Stimulated activated CD4-positive, alpha-beta T cell treated with anti-CD3 and anti-CD28 coated beads, Interleukin-4, amount 100 ng/mL, for 48 hours (primary cell): ENCODE results near the gene RBM19.
"Not testable (repeated sequence)": the region's sequence is repeated elsewhere in the genome, so short reads cannot be mapped to it uniquely, and the experiment has no call there.

ENCODE experiments used
- DNase-seq, 2 donors: peaks; one replicate each; pipeline ENCODE4 v3.0.0-alpha.2; 2020; ENCODE audit warnings: low read depth in 2 of 2

Gene RBM19

DNA sequence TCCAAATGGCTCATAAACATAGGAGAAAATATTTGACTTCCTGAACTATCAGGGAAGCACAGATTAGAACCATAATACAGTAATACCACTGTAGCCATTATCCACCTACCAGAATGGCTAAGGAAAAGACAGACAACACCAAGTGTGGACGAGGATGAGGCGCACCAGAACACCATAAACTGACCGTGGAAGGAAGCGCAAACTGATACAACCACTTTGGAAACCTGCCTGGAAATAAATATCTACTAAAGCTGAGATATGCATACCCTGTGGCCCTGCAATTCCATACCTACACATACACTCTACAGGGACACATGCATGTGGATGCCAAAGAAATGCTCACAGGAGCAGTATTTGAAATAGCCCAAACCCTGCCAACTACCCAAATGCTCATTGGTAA is 60.3 kb downstream of the RBM19 start:
- no peak for DNase-seq

DNA sequence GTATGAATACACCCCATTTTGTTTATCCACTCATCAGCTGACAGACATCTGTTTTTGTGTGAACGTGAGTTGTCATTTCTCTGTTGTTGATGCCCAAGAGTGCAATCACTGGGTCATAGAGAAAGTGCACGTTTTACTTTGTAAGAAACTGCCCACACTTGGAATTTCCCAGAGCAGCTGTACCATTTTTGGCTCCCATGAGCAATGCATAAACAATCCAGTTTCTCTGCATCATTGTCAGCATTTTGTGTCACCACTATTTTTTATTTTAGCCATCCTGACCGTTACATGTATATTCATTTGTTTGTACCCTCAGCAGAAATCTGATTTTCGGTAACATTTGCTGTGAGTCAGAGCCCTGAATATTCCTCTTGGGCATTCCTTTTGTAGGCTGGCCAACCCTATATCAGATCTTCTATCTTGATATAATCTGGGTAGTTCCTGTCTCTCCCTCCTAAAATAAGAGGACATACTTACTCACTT is 62.7 kb downstream of the RBM19 start:
- DNase-seq = no peak

DNA sequence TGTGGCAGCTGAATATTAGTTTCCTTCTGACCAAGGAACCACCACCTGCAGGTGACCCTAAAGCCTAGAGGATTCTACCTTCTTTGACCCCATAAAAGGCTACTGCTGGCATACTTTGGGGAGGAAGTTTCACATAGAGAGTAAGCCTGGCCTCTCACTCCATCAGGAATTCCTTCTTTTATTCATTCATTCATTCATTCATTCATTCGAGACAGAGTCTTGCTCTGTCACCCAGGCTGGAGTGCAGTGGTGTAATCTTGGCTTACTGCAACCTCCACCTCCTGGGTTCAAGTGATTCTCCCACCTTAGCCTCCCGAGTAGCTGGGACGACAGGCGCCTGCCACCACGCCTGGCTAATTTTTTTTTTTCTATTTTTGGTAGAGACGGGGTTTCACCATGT is 64.8 kb downstream of the RBM19 start:
- not testable (repeated sequence) for DNase-seq

DNA sequence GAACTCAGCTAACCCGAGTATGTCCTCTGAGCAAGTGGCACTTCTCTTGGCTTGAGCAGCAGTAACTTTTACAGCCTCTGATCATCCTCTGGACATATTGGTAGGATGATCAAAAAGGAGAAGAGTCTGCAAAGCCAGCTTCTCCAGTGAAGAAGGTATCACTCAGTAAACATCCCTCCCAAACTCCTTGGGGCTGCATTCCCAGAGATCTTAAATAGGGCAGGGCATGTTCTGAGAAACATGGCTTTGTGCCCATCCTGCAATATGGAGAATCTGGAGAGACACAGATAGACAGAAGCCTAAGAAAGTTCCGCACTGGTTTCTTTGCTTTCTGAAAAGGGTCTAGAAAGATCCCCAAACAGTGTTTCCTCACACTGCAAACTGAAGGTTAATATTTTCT is 65.4 kb downstream of the RBM19 start:
- no peak for DNase-seq

DNA sequence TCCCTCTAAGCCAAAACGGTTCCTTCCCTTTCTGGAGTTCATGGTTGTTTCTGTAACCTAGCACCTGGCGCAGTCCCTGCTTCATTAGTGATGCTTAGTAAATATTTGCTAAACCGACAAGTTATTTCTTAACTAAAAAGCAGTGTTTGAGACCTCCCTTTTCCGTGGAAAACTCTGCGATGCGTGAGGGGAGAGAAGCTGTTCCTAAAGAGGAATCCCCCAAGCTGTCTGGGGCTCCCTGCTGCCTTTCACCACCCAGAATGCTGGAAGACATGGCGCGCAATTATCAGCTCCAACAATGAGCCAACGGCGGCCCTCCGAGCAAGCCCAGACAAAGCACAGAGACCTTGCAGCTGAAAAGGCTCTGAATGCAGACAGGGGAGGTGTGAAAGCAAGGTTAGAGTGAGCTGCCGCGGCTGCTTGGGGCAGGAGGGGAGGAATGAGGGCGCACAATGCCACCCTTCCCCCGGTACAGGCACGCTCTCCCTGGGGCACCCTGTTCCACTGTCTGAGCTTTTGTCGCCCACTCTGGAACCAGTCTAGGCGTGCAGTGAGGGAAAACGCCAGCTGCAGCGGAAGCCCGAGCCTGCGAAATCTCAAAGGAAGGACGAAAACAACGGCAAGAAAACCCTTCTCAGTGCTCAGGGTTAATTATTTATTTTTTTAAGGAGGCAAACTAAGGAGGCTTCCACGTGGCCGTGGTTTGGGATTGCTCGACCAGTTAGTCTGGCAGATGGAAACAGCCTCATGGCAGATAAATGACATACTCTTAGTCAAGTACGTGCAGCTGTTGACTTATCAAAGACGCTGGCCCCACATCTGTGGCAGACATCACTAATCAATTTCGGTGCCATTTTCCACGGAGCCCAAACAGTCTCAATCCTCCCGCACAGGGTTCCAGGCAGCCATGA is 66.3 kb downstream of the RBM19 start:
- DNase-seq = no peak

DNA sequence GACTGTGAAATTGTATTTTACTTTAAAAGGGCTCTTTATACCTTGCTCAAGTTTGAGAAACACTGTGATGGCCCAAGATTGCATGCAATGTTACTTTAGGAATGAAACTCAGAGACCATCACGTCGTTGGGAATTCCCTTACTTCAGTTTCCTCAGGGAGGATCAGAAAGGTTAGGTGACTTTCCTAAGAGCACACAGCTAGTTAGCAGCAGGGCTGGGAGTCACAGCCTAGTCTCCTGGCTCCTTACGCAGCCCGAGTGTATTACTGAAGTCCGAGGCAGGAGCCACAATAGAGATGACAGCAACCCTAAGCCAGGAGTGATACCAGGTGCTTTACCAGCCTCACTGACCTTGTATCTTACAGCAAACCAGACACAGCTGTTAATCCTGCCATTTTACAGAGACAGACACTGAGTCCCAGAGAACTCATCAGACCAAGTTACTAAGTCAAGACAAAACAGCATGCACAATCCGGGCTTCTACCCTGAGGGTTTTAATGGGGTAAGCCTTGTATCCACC is 67.0 kb downstream of the RBM19 start:
- no peak for DNase-seq

DNA sequence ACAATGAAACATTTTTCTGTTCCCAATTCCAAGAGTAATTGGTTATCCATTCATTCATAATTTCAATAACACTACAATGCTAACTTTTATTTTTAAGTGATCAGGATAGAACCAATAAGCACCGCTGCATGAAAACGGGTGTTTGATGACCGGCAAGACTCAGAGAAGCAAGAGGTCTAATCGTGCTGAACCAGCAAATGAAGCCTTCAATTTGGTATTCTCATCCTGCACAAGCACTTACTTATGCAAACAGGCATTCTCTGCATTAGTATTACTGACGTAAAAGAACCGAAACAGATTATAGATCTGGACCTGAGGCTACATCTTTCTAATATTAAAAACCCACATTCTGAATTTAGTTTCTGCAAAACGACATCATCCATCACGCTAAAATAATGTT is 67.7 kb downstream of the RBM19 start:
- no peak for DNase-seq

DNA sequence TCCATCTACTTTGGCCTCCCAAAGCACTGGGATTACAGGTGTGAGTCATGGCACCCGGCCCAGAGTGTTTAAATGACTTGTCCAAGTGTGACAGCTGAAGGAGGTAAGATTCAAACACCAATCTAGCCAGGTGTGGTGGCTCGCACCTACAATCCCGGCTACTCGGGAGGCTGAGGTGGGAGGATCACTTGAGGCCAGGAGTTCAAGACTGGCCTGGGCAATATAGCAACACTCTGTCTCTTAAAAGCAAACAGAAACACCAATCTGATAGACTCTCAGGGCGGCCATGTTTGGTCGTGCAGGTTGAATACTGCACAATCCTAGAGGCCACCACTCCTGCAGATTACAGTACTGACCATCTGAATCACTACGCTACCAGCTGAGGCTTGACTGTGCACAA is 68.7 kb downstream of the RBM19 start:
- no peak for DNase-seq

DNA sequence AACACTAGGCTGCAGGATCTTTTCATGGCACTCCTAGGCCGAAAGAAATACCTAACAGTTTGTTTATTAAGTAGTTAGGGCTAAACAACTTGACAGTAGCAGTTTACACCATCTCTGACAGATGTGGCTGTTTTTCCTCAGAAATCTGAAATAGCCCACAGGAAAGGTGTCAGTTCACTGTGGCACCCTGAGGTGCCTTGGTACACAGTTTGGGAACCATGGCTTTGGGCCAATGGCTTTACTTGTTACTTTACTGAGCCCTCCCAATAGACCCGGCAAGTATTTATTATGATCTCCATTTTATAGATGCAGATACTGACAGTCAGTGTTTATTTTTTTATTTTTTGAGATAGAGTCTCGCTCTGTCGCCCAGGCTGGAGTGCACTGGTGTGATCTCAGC is 69.3 kb downstream of the RBM19 start:
- no peak for DNase-seq

DNA sequence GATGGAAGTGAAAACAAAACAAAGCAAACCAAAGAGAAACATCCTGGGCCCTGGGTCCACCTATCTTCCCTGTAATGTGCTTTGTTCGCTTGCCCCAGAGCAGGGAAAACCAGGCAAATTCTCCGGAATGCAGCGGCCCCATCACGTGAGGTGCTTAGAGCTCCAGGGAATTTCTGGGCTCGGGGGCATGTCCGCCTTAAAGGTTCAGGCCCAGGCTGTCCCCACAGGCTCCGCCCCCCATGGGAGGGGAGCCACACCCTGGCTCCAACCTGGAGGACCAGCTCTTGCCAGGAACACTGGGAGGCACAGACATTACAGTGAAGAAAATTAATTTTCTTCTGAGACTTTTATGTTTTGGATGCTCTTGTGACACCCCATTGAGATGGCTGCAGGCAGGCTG is 69.9 kb downstream of the RBM19 start:
- no peak for DNase-seq

DNA sequence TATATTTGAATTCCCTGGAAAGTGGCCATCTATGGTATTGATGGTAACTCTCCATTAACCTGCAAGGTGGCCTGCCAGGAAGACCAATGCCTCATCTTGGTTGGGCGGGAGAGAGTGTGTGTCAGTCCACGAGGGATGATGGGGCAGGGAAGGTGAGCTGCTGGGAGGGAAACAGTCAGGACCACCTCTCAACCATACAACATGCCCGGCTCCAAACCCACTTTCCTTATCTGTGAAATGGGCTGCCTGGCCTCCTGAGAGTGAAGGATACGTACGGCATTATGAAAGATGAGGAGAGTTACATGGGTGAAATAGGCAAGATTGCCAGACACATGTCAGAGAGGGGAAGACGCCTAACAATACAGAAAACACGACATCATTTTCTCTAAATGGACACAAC is 70.9 kb downstream of the RBM19 start:
- no peak for DNase-seq

DNA sequence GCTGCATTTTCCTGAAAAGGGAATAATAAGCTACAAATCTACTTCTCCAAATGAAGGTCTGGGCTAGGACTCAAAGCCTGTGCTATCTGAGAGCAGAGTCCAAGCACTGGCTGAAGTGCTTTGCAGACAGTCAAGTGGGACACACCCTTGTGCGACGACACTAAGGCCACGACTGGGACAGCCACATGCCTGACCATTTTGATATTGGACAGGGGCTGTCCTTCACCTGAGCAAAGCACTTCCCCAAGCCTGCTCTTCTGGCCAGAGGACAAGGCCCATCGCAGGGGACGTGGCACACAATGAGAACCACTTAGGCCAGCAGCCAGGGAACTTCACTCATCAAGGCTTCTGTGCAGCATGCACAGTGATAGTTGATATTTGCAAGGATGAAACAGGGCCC is 71.4 kb downstream of the RBM19 start:
- no peak for DNase-seq

DNA sequence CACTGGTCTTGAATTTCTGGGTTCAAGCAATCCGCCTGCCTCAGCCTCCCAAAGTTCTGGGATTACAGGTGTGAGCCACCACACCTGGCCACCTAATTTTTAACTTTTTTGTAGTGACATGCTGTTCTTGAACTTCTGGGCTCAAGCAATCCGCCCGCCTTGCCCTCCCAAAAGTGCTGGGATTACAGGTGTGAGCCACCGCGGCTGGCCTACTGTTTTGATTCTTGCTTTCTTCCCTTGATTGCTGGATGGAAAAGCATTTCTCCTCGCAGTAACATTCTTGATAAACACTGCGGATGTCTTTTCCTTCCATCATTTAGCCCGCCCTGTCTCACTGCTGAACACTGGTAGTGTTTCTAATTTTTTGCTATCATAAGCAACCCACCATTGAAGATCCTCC is 72.9 kb downstream of the RBM19 start:
- no peak for DNase-seq

DNA sequence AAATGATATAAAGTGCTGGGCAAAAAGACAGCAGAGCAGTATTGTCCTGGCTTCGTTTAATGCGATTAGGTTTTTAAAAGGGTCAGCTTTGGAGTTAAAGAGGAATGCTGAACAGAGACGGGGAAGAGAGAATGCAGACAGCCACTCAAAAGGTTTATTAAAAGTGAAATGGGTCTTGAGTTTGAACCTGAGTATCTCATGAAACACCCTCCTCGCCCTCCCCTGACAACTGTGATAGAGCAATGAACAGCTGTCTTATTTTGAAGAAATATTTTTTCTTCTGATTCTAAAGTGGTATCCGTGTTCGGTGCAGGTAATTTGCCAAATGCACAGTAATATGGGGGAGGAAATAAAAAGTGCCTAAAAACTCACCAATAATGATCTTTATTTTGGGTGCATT is 73.6 kb downstream of the RBM19 start:
- DNase-seq = no peak

DNA sequence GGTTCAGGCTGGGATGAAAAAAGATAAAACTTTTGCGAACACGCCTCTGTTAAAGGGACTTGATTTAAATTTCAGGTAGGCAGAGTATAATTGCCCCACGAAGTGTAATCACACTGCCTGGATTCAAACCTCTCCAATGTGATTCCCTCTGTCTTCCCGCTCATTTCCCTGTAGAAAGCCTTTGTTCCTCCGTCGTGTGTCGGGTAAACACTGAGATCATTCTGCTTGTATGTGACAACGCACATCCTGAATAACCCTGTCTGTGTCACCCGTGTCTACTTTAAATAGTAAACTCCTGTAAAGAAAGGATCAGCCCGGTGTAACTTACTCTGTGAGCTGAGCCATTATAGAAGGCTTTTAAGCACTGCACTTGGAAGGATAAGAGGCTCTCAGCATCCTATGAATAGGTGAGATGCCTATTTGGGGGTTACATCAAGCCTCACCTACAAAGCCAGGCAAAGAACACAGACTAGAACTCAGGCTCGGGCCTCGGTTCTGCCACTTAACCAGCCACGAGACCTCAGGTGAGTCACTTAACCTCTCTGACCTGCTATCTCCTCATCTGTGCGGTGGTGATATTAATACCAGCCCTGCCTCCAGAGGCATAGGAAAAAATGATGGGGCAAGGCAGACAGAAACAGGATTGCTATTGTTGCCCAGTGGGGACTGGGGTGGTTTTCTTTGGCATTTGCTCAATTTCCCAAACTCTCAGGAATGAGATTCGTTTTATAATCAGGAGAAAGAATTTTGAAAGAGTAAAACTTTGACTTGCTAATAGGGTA is 74.2 kb downstream of the RBM19 start:
- DNase-seq = no peak

DNA sequence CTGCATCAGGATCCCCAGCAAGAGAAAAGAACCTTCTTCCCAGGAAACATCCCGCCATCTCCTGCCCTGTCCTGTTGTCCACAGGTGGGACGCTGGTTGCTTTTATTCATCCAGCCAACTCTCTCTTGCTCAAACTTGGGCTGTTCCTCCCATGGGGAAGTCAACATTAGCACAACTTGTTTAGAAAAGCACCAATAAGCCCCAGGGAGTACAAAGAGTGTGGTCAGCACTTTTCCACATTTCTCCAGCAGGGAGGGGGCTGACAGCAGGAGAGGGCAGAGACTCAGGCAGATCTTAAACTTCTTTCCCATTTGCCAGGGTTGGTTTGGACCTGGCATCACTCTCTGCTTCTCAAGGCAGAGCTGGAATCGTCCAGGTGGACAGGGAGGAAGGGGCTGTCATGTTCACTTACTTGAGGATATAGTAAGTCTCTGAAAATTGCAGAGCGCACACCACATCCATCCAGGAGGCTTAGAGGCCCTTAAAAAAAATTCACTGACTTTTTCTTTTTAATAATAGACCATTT is 74.9 kb downstream of the RBM19 start:
- DNase-seq = no peak

DNA sequence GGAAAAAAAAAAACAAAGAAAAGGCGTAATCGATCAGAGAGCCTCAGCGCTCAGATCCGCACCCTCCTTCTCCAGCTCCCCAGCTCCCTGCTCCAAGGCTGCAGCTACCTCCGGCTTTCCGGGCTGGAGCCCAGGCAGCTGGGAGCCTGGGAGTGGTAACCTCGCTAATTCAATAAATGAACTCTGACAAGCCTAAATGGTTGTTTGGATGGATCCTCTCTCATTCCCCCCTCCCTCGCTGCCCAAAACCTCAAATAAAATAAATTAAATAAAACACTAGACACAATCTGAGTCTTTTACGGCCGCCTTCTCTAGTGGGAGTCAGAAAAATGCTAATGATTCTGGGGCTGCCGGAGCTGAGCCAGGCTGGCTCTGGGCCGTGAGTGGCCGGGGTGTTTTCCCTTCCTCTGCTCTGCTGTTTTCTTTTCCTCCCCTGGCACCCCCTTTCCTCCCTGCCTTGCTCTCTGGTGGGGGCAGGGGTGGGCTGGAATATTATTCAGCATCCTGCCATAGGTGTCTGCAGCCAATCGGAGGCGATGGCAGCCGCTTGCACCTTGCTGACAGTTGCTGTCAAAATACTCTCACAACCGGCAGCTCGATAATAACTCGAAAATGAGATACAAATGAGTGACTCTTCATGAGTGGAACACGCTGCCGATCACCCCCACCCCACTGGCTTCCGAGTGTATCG is 76.1 kb downstream of the RBM19 start:
- DNase-seq = no peak

DNA sequence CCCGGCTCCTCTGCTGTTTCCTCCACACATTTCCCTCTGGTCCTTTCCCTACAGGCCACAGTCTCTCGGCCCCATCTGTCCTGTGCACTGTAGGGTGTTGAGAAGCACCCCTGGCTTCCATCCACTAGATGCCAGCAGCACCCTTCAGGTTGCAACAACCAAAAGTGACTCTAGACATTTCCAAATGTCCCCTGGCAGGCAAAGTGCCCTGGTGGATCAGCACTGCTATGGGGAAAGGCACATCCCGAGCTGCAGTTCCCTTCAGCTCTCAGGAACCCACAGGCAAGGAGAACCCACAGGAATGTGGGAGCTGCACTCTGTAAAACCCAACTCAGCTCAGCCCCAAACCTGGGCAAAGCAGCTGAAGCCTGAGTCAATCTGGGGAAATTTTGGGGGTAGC is 77.0 kb downstream of the RBM19 start:
- no peak for DNase-seq

DNA sequence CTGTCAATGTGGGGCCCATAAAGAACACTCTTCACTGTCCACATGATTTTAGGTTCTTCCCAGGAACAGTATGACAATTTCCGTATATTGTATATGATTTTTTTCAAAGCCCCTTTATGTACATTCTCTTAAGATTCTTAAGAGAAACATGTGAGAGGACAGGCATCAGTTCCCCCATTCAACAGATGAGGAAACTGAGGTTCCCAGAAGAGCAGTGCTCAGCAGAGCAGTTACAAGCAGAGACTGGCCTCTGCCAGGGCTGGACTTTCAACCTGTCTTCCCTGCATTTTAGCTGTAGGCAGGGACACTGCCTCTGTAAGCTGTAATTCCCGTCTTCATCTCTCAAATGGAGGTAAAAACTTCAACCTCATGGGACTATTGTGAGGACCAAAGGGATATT is 77.7 kb downstream of the RBM19 start:
- DNase-seq = no peak

DNA sequence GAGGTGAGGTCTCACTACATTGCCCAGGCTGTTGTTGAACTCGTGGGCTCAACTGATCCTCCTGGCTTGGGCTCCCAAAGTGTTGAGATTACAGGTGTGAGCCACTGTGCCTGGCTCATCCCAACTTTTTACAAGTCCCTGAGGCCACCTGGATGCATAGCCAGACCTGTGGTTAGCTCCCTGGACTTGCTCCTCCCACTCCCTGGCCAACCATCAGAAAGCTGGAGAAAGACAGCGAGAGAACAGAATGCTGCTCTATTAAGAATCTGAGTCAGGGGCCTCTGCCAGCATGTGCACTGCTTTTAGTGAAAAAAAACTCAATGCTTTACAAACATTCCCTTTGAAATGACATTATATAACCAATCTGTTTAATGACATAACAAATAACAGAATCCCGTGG is 78.2 kb downstream of the RBM19 start:
- no peak for DNase-seq

DNA sequence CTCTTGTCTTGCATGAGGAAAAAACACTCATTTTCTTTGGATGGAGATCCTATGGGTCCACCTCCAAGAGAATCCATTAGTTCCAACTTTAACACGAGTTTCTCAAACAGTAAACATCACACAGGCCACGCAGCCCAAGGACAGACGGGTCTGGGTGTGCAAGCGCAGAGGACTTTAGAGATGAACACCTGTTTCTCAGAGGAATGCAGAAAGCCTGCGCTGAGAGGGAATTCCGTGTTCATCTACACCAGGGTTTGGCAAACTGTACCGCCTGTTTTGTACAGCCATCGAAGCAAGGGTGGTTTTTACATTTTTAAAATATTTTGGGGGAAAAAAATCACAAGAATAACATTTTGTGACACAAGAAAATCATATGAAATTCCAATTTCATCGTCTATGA is 79.4 kb downstream of the RBM19 start:
- no peak for DNase-seq

DNA sequence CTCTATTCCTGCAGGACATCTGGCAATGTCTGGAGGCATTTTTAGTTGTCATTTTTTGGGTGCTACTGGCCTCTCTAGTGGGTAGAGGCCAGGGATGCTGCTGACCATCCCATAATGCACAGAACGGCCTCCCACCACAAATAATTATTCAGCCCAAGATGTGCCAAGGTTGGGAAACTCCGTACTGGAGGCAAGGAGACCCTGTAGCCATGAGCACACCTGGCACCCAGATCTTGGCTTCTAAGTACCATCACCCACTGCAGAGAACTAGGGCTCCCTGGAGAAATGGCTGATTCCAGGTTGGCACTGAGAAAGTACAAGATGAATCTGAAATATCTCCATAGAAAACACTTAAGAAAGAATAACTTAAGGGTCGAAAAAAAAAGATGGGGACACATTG is 81.7 kb downstream of the RBM19 start:
- no peak for DNase-seq
